Mesothelial cell of epicardium (in vitro differentiated cells): ENCODE measurements around the gene GABRD. TPM values are rescaled to one million over a fixed set of nuclear protein-coding genes. Genes with fewer than 3 reads are reported as not detected.

Experiments used
- DNase-seq, 2 experiments: peaks; one replicate each; pipeline ENCODE4 v3.0.0; 2021; ENCODE audit warnings: low spot score in 2 of 2; ENCODE audit not compliant: unreplicated experiment in 2 of 2
- H3K27ac Mint-ChIP-seq: 2 replicates; pipeline ENCODE4 v1.8.0; 2021; ENCODE audit warnings: mixed read lengths
- H3K27me3 Mint-ChIP-seq: 2 replicates; pipeline ENCODE4 v1.8.0; 2021; ENCODE audit warnings: low read depth, mixed read lengths
- H3K36me3 Mint-ChIP-seq: 2 replicates; pipeline ENCODE4 v1.8.0; 2021; ENCODE audit warnings: mixed read lengths
- H3K4me1 Mint-ChIP-seq: 2 replicates; pipeline ENCODE4 v1.8.0; 2021; ENCODE audit warnings: mixed read lengths
- H3K4me3 Mint-ChIP-seq: 2 replicates; pipeline ENCODE4 v1.8.0; 2021; ENCODE audit warnings: mild to moderate bottlenecking, moderate library complexity, mixed read lengths
- H3K9me3 Mint-ChIP-seq: 2 replicates; pipeline ENCODE4 v1.8.0; 2021; ENCODE audit warnings: mixed read lengths
- CTCF ChIP-seq: fragments of 200-600 bp; sonication (generic); IDR thresholded peaks from one replicate; pipeline ENCODE4 v1.5.0; 2021; ENCODE audit warnings: antibody characterized with exemption; ENCODE audit not compliant: unreplicated experiment
- total RNA-seq: library from RNA; stranded (reverse); gene quantifications from 3 replicates; pipeline ENCODE4 v1.2.1, GENCODE V29; 2021

The GABRD gene
- total RNA-seq, 1 donor from 2014 or later = 0.09 TPM

- Mint-ChIP-seq H3K36me3 (no peaks in the 10 kb centered on the region), H3K9me3 (no peaks in the 10 kb centered on the region), H3K27me3 (peaks cover 4% of the 10 kb centered on the region), H3K27ac (no peak overlapping the region), H3K4me3 (no peak overlapping the region), H3K4me1 (peaks cover 2% of the 10 kb centered on the region)
- no peak for DNase-seq
- no peak for TF ChIP-seq CTCF
Measured at GRCh38 chr1:1996207-1996651, 22.9 kb upstream of the GABRD start.

GRCh38 chr1:1997576-1997975 is 21.6 kb upstream of the GABRD start:
- H3K4me1 Mint-ChIP-seq = peaks cover 8% of the 10 kb centered on the region
- no peak overlapping the region for H3K27ac Mint-ChIP-seq
- TF ChIP-seq CTCF = no peak
- H3K27me3 Mint-ChIP-seq = peaks cover 4% of the 10 kb centered on the region
- H3K36me3 Mint-ChIP-seq = no peaks in the 10 kb centered on the region
- no peak for DNase-seq
- H3K4me3 Mint-ChIP-seq = no peak overlapping the region
- H3K9me3 Mint-ChIP-seq = no peaks in the 10 kb centered on the region

- Mint-ChIP-seq H3K27ac (no peak overlapping the region), H3K9me3 (no peaks in the 10 kb centered on the region), H3K36me3 (no peaks in the 10 kb centered on the region), H3K4me3 (no peak overlapping the region), H3K4me1 (peaks cover 10% of the 10 kb centered on the region), H3K27me3 (peaks cover 14% of the 10 kb centered on the region)
- TF ChIP-seq CTCF = no peak
- DNase-seq = no peak
Measured at GRCh38 chr1:2000432-2000831, 18.7 kb upstream of the GABRD start.

- Mint-ChIP-seq H3K36me3 (no peaks in the 10 kb centered on the region), H3K4me3 (no peak overlapping the region), H3K27ac (no peak overlapping the region), H3K4me1 (peaks cover 10% of the 10 kb centered on the region), H3K27me3 (peaks cover 17% of the 10 kb centered on the region), H3K9me3 (no peaks in the 10 kb centered on the region)
- no peak for DNase-seq
- TF ChIP-seq CTCF = no peak
Measured at GRCh38 chr1:2000850-2001249, 18.3 kb upstream of the GABRD start.

GRCh38 chr1:2001773-2002411 is 17.3 kb upstream of the GABRD start:
- no peak for TF ChIP-seq CTCF

More at GRCh38 chr1:2001773-2002411, 17.3 kb upstream of the GABRD start:
- Mint-ChIP-seq H3K36me3 (no peaks in the 10 kb centered on the region), H3K4me3 (no peak overlapping the region), H3K9me3 (no peaks in the 10 kb centered on the region), H3K27ac (no peak overlapping the region), H3K27me3 (peaks cover 18% of the 10 kb centered on the region), H3K4me1 (peaks cover 10% of the 10 kb centered on the region)
- DNase-seq = no peak
